Measurements from ENCODE around the gene SETBP1. TPM values are rescaled to one million over a fixed set of nuclear protein-coding genes. Genes with fewer than 3 reads are reported as not detected.
"Not testable (repeated sequence)": the region's sequence is repeated elsewhere in the genome, so short reads cannot be mapped to it uniquely, and the experiment has no call there.

SETBP1 gene
- polyA plus RNA-seq, 1 donor from 2014 or later = 16.8 TPM

DNA sequence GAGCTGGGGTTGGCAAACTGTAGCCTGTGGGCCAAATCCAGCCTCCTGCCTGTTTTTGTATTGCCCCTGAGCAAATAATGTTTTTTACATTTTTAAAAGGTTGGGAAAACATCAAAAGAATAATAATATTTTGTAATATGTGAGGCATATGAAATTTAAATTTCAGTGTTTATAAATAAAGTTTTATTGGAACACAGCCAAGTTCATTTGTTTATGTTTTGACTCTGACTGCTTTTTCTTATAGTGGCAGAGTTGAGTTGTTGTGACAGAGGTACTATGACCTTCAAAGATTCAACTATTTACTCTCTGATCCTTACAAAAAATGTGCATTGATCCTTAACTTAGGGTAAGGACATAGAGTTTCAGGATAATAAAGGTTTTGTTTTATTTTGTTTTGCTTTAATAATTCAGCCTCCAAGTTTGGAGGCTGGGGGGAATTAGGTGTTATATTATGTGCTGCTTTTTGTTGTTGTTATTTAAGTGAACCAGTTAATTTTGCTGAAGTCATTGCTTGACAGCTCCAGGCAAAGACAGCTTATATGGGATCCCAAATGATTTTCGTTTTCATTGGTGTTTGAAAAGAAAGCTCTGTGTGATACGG lies 24.5 kb downstream of the SETBP1 start:
- H3K27me3 Mint-ChIP-seq = no peaks in the 10 kb centered on the region

DNA sequence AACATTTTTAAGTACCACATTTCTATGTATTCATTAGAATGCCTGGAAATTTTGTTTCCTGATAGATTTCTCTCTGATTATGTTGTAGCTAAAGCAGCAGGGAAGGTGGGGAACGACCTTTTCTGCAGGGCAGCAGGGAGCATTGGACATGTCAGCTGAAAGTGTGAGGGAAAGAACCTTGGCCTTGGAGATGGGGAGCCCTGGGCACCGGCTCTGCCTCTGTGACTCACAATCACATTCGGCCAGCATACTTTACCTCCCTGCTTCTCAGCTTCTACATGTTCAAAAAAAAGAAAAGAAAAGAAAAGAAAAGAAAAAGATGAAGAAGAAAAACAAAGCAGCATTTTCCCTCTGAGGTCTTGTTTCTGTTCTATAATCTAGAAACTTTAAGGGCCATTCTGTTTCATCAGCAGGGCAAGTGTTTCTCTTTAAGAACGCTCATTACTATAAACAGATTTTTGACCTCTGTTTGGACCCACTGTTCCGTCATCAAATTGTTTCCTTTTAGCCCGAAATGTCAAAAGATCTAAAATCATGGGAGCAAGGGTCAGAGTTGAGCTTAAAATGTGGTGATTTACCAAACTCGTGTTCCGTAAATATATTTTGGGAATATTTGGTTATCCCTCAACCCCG lies 27.9 kb downstream of the SETBP1 start:
- no peaks in the 10 kb centered on the region for H3K9me3 Mint-ChIP-seq
- H3K36me3 Mint-ChIP-seq = peaks cover 14% of the 10 kb centered on the region
- peak overlapping the region in 1 of 4 donors; percentile 61 for H3K4me3 Mint-ChIP-seq
- peaks cover 49 to 54% (median 54%) of the 10 kb centered on the region in 3 donors for H3K4me1 Mint-ChIP-seq
- H3K27me3 Mint-ChIP-seq = no peaks in the 10 kb centered on the region
- peak overlapping the region; percentile 75 to 82 (median 80) for H3K27ac Mint-ChIP-seq

More for the DNA sequence above, 24.5 kb downstream of the SETBP1 start:
- Mint-ChIP-seq H3K4me1 (peaks cover 49 to 55% (median 53%) of the 10 kb centered on the region in 3 donors), H3K4me3 (no peak overlapping the region), H3K27ac (no peak overlapping the region), H3K9me3 (no peaks in the 10 kb centered on the region), H3K36me3 (peaks cover 20% of the 10 kb centered on the region)

DNA sequence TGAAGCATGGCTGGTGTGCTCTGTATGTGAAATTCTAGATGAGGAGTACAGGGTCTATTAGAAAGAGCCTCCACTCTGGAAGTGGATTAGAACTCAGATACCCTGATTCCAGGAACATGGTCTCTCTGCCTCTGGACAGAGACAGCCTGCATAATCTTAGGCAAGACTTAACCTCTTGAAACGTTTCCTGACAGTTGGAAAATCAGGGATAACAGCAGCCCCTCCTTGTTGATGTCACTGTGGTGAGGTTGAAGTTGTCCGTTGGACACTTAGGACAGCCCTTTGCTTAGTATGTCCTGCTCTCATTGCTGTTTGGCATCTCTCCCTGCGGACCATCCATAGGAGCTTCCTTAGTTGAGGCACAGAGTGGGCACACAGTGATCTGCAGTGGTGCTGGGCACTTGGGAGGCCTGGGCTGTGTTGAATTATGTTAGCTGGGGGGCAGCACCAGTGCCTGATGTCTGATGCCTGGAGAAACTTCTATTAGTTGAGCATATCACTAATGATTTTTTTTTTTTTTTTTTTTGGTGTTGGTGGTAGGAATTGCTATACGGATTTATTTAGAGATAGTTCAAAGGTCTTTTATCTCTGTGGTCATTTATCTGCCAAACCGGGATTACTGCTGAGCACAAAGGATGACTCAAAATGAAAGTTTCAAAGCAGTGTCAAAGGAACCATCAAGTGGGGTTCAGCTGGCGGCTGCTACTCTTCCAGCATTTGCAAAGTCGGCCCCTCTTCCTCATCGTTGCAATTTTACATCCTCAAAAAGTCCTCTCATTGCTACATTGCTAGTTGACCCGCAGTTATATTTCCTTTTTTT lies 28.8 kb downstream of the SETBP1 start:
- no peaks in the 10 kb centered on the region for H3K27me3 Mint-ChIP-seq
- peak overlapping the region in 3 of 4 donors; percentile 14 to 90 (median 72) for H3K4me3 Mint-ChIP-seq
- peaks cover 47 to 53% (median 50%) of the 10 kb centered on the region in 3 donors for H3K4me1 Mint-ChIP-seq
- peak overlapping the region; percentile 64 to 94 (median 75) for H3K27ac Mint-ChIP-seq
- H3K9me3 Mint-ChIP-seq = no peaks in the 10 kb centered on the region
- peaks cover 19% of the 10 kb centered on the region for H3K36me3 Mint-ChIP-seq

DNA sequence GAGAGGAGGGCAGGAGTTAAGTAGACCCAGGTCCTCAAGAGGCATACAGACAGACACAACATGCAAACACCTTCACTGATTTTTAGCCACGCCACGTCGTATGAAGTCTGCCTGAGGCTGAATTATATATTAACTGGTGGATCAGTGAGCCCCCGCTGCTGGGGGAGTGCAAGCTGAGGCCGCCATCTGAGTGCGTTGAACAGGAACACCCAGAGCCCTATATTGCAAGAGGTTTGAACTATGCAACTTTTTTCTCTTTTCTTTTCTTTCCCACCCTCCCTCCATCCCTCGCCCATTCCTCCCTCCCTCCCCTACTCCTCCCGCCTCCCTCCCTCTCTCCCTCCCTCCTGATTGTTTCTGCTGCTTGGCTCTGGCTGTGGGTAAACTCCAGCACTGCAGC lies 30.2 kb downstream of the SETBP1 start:
- peaks cover 19% of the 10 kb centered on the region for H3K36me3 Mint-ChIP-seq

GRCh38 chr18:44712025-44712424 lies 31.3 kb downstream of the SETBP1 start:
- peak overlapping the region; percentile 3 to 99 (median 85) for H3K27ac Mint-ChIP-seq
- no peaks in the 10 kb centered on the region for H3K9me3 Mint-ChIP-seq
- peak overlapping the region in 2 of 4 donors; percentile 50 to 79 for H3K4me3 Mint-ChIP-seq
- H3K36me3 Mint-ChIP-seq = peaks cover 24% of the 10 kb centered on the region
- peaks cover 58 to 64% (median 61%) of the 10 kb centered on the region in 3 donors for H3K4me1 Mint-ChIP-seq
- H3K27me3 Mint-ChIP-seq = no peaks in the 10 kb centered on the region

More for the DNA sequence above, 30.2 kb downstream of the SETBP1 start:
- peak overlapping the region in 1 of 4 donors; percentile 37 for H3K4me3 Mint-ChIP-seq
- H3K9me3 Mint-ChIP-seq = no peaks in the 10 kb centered on the region
- H3K27me3 Mint-ChIP-seq = no peaks in the 10 kb centered on the region
- H3K4me1 Mint-ChIP-seq = peaks cover 53 to 59% (median 56%) of the 10 kb centered on the region in 3 donors
- H3K27ac Mint-ChIP-seq = no peak overlapping the region

DNA sequence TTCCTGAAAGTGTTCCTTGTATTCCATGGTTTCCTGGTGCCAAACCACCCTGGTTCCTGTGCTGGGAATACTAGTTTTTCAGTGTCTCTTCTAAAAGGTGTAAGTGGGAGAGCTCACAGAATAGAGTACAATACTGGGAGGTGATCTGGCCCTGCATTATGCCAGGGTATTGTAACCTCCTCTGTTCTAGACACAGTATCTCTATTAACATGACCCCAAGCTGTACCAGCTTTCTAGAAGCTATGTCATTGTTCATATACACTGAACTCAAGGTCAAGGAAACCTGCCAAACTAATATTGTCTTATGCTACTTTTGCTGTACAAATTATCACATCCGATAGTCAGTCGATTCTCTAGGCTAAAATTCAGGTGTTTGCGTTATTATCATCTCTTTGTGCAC lies 32.7 kb downstream of the SETBP1 start:
- Mint-ChIP-seq H3K4me3 (no peak overlapping the region), H3K36me3 (peaks cover 23% of the 10 kb centered on the region), H3K27me3 (no peaks in the 10 kb centered on the region), H3K4me1 (peaks cover 64 to 71% (median 68%) of the 10 kb centered on the region in 3 donors), H3K27ac (peak overlapping the region in 1 of 3 donors; percentile 67), H3K9me3 (no peaks in the 10 kb centered on the region)

- peak overlapping the region in 2 of 4 donors; percentile 34 to 43 for H3K4me3 Mint-ChIP-seq
- H3K27ac Mint-ChIP-seq = peak overlapping the region; percentile 30 to 83 (median 33)
- H3K27me3 Mint-ChIP-seq = no peaks in the 10 kb centered on the region
- peaks cover 27% of the 10 kb centered on the region for H3K36me3 Mint-ChIP-seq
- H3K4me1 Mint-ChIP-seq = peaks cover 66 to 69% (median 66%) of the 10 kb centered on the region in 3 donors
- H3K9me3 Mint-ChIP-seq = no peaks in the 10 kb centered on the region
Measured at GRCh38 chr18:44714376-44714775, 33.7 kb downstream of the SETBP1 start.

DNA sequence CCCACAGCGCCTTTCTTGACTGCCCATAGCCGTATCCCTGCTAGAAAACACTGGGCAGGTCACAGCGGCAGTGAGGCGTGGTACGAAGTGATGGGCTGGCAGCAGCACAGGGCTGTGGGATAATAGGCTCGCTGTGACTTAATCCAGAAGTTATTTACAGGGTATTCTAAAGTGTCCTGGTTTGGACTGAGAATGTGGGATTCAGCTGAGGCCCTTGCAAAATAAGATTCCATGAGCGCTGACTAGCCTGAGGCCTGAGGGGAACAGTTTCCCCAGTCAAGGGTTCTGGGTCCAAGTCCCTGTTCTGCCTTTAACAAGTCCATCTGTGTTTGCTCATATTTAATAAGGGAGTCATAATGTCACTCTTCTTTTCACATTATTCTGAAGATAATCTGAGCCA lies 34.6 kb downstream of the SETBP1 start:
- no peaks in the 10 kb centered on the region for H3K9me3 Mint-ChIP-seq
- H3K36me3 Mint-ChIP-seq = peaks cover 27% of the 10 kb centered on the region
- H3K4me1 Mint-ChIP-seq = peaks cover 59 to 68% (median 65%) of the 10 kb centered on the region in 3 donors
- no peaks in the 10 kb centered on the region for H3K27me3 Mint-ChIP-seq
- no peak overlapping the region for H3K4me3 Mint-ChIP-seq
- peak overlapping the region in 2 of 3 donors; percentile 15 to 90 for H3K27ac Mint-ChIP-seq

DNA sequence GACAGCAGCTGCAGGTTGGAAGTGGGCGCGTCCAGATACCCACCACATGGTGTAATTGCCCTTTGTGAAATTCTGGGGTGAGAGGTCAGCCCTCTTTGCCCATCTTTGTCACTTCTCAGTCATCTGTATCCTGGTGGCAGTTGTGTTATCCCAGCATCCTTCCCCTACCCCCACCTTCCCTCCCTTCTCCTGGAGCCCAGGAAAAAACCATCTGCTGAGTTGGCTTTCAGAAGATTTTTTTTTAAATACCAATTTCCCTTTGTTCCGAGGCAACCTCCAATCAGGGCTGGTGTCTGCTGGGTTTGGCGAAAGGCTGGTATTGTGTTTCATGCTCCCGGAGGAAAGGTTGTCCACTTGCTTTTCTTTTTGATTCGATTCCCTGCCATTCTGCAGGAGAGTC lies 35.2 kb downstream of the SETBP1 start:
- Mint-ChIP-seq H3K36me3 (peaks cover 27% of the 10 kb centered on the region), H3K4me3 (peak overlapping the region in 2 of 4 donors; percentile 70 to 87), H3K27ac (peak overlapping the region; percentile 5 to 56 (median 15)), H3K27me3 (no peaks in the 10 kb centered on the region), H3K4me1 (peaks cover 59 to 70% (median 67%) of the 10 kb centered on the region in 3 donors), H3K9me3 (no peaks in the 10 kb centered on the region)

DNA sequence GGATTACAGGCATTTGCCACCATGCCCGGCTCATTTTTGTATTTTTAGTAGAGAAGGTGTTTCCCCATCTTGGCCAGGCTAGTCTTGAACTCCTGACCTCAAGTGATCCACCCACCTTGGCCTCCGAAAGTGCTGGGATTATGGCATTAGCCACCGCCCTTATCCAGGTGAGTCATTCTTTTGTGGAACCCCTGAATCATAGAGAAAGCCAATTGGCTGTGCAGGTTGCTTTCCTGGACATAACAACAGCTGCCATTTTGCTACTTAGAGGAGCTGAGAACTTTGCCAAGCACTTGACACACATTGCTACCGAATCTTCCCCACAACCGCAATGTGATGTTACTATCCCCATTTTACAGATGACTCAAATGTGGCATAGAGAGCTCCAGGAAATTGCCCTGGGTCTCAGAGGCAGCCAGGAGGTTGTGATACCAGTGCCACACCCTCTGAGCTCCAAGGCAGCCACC lies 36.0 kb downstream of the SETBP1 start:
- Mint-ChIP-seq H3K27me3 (no peaks in the 10 kb centered on the region), H3K36me3 (peaks cover 27% of the 10 kb centered on the region), H3K27ac (peak overlapping the region; percentile 72 to 81 (median 81)), H3K9me3 (no peaks in the 10 kb centered on the region), H3K4me1 (peaks cover 66 to 78% (median 75%) of the 10 kb centered on the region in 3 donors), H3K4me3 (peak overlapping the region in 2 of 4 donors; percentile 31 to 87)

- H3K36me3 Mint-ChIP-seq = peaks cover 16% of the 10 kb centered on the region
- H3K27ac Mint-ChIP-seq = peak overlapping the region; percentile 5 to 97 (median 59)
- H3K27me3 Mint-ChIP-seq = no peaks in the 10 kb centered on the region
- no peaks in the 10 kb centered on the region for H3K9me3 Mint-ChIP-seq
- peaks cover 82 to 90% (median 84%) of the 10 kb centered on the region in 3 donors for H3K4me1 Mint-ChIP-seq
- H3K4me3 Mint-ChIP-seq = peak overlapping the region in 1 of 4 donors; percentile 47
Measured at GRCh38 chr18:44719519-44720060, 38.9 kb downstream of the SETBP1 start.

DNA sequence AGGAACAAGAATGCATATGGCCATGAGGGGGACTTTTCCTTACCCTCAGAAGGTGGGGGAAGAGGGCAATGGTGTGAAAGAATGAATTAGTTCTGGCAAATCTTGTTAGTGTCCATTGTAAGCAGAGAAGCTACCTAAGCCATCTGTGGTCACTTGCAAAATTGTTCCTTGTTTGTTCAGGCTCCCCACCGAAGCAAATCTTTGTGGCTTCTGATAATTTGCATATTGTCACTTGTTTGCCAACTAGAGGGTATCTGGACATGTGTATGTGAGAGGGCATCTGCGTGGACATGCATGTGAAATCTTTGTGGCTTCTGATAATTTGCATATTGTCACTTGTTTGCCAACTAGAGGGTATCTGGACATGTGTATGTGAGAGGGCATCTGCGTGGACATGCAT lies 41.1 kb downstream of the SETBP1 start:
- H3K4me3 Mint-ChIP-seq = peak overlapping the region; percentile 12 to 90 (median 74)
- H3K36me3 Mint-ChIP-seq, H3K9me3 Mint-ChIP-seq, H3K27me3 Mint-ChIP-seq: not testable (repeated sequence)
- peaks cover 86 to 93% (median 88%) of the 10 kb centered on the region in 3 donors for H3K4me1 Mint-ChIP-seq
- peak overlapping the region; percentile 93 to 97 (median 95) for H3K27ac Mint-ChIP-seq

DNA sequence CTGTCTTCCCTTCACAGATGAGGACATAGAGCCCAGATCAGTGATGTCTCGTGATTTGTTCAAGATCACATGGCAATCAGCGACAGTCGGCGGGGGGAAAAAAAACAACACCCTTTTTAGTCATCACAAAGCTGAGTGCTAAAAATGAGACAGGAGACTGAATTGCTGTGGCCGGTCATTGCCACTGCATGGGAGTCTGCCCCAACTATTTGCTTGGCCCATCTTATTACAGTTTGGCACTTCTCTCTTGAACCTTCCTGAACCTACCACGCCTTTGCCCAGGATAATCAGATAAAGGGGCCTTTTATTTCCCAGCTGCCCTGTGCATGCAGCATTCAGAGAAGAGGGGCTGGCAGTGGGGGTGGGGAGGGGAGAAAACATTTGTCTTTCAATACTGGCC lies 42.7 kb downstream of the SETBP1 start:
- Mint-ChIP-seq H3K27ac (peak overlapping the region; percentile 93 to 97 (median 95)), H3K27me3 (no peaks in the 10 kb centered on the region), H3K4me3 (peak overlapping the region; percentile 47 to 85 (median 66)), H3K9me3 (no peaks in the 10 kb centered on the region), H3K36me3 (peaks cover 3% of the 10 kb centered on the region), H3K4me1 (peaks cover 71 to 89% (median 84%) of the 10 kb centered on the region in 3 donors)

- Mint-ChIP-seq H3K27ac (peak overlapping the region; percentile 92 to 97 (median 93)), H3K4me1 (peaks cover 67 to 90% (median 84%) of the 10 kb centered on the region in 3 donors), H3K4me3 (peak overlapping the region in 3 of 4 donors; percentile 47 to 89 (median 77)), H3K9me3 (no peaks in the 10 kb centered on the region), H3K36me3 (peaks cover 4% of the 10 kb centered on the region), H3K27me3 (no peaks in the 10 kb centered on the region)
Measured at GRCh38 chr18:44724105-44724778, 43.6 kb downstream of the SETBP1 start.

All from IgD-negative memory B cell (primary cell).